Progenitor cell of endocrine pancreas (in vitro differentiated cells): ENCODE results near the gene MMP24. TPM values are rescaled to one million over a fixed set of nuclear protein-coding genes. Genes with fewer than 3 reads are reported as not detected.

Experiments
- DNase-seq: peaks from one replicate; pipeline ENCODE4 v3.0.0; 2021; ENCODE audit warnings: low spot score; ENCODE audit not compliant: unreplicated experiment
- H3K27ac Mint-ChIP-seq: 2 replicates; pipeline ENCODE4 v1.8.0; 2021; ENCODE audit warnings: mild to moderate bottlenecking, moderate library complexity, mixed read lengths
- H3K27me3 Mint-ChIP-seq: 2 replicates; pipeline ENCODE4 v1.8.0; 2021; ENCODE audit warnings: mixed read lengths
- H3K36me3 Mint-ChIP-seq: 2 replicates; pipeline ENCODE4 v1.8.0; 2022; ENCODE audit warnings: mixed read lengths; ENCODE audit not compliant: insufficient read depth
- H3K4me1 Mint-ChIP-seq: 2 replicates; pipeline ENCODE4 v1.8.0; 2021; ENCODE audit warnings: low read depth, mixed read lengths
- H3K4me3 Mint-ChIP-seq: 2 replicates; pipeline ENCODE4 v1.8.0; 2021; ENCODE audit warnings: low read depth, mild to moderate bottlenecking, moderate library complexity, mixed read lengths
- H3K9me3 Mint-ChIP-seq: 2 replicates; pipeline ENCODE4 v1.8.0; 2021; ENCODE audit warnings: low read depth, mixed read lengths
- CTCF ChIP-seq: fragments of 200-600 bp; sonication (generic); IDR thresholded peaks from one replicate; pipeline ENCODE4 v1.5.0; 2021; ENCODE audit warnings: antibody characterized with exemption, mild to moderate bottlenecking; ENCODE audit not compliant: unreplicated experiment
- total RNA-seq: library from RNA; stranded (reverse); gene quantifications from 2 replicates; pipeline ENCODE4 v1.2.1, GENCODE V29; 2021

The MMP24 gene
- total RNA-seq, 1 donor from 2014 or later, result 3.4 TPM

- Mint-ChIP-seq H3K4me3 (no peak overlapping the region), H3K27ac (no peak overlapping the region), H3K36me3 (peaks cover 3% of the 10 kb centered on the region), H3K4me1 (no peaks in the 10 kb centered on the region), H3K27me3 (no peaks in the 10 kb centered on the region), H3K9me3 (peaks cover 6% of the 10 kb centered on the region)
- no peak for DNase-seq
- no peak for TF ChIP-seq CTCF
Measured at GRCh38 chr20:35238735-35239134, 12.2 kb downstream of the MMP24 start.

GRCh38 chr20:35240083-35240810 lies 13.8 kb downstream of the MMP24 start:
- H3K27ac Mint-ChIP-seq, result no peak overlapping the region
- no peak for TF ChIP-seq CTCF

DNA sequence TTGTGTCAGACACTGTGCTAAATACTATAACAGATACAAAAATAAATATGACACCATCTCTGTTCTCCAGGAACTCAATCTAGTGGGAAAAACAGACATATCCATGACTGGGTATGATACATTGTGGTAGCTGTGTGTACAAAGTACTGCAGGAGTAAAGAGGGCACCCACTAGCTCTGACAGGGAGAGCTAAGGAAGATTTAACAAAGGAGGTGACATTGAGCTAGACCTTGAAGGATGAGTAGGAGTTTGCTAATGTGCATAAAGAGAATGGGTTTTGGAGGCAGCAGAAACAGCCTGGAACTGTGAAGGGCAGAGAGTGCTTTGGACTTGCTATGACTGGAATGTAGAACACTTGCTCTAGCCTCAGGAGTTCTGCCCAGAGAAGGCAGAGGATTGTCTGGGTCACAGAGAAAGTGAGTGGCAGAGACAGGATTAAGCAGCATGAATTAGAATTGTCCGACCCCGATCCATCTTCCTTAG lies 14.4 kb downstream of the MMP24 start:
- no peak overlapping the region for H3K4me3 Mint-ChIP-seq
- peaks cover 3% of the 10 kb centered on the region for H3K36me3 Mint-ChIP-seq
- no peak for TF ChIP-seq CTCF
- H3K9me3 Mint-ChIP-seq, result peaks cover 6% of the 10 kb centered on the region
- H3K4me1 Mint-ChIP-seq, result no peaks in the 10 kb centered on the region
- no peaks in the 10 kb centered on the region for H3K27me3 Mint-ChIP-seq
- H3K27ac Mint-ChIP-seq, result no peak overlapping the region
- DNase-seq, result no peak

More at GRCh38 chr20:35240083-35240810, 13.8 kb downstream of the MMP24 start:
- Mint-ChIP-seq H3K27me3 (no peaks in the 10 kb centered on the region), H3K4me3 (no peak overlapping the region), H3K36me3 (peaks cover 3% of the 10 kb centered on the region), H3K4me1 (no peaks in the 10 kb centered on the region), H3K9me3 (peaks cover 6% of the 10 kb centered on the region)
- DNase-seq, result no peak

- Mint-ChIP-seq H3K36me3 (no peaks in the 10 kb centered on the region), H3K4me1 (no peaks in the 10 kb centered on the region), H3K27ac (no peak overlapping the region), H3K27me3 (no peaks in the 10 kb centered on the region), H3K4me3 (no peak overlapping the region), H3K9me3 (peaks cover 6% of the 10 kb centered on the region)
- no peak for DNase-seq
- TF ChIP-seq CTCF, result no peak
Measured at GRCh38 chr20:35243317-35243716, 16.8 kb downstream of the MMP24 start.

- no peak for TF ChIP-seq CTCF
- H3K4me3 Mint-ChIP-seq, result no peak overlapping the region
- H3K36me3 Mint-ChIP-seq, result no peaks in the 10 kb centered on the region
- no peak for DNase-seq
- H3K9me3 Mint-ChIP-seq, result peaks cover 4% of the 10 kb centered on the region
- H3K4me1 Mint-ChIP-seq, result no peaks in the 10 kb centered on the region
- H3K27ac Mint-ChIP-seq, result no peak overlapping the region
- H3K27me3 Mint-ChIP-seq, result no peaks in the 10 kb centered on the region
Measured at GRCh38 chr20:35243986-35244385, 17.5 kb downstream of the MMP24 start.
